Mesenchymal stem cell (in vitro differentiated cells and primary cell): ENCODE measurements around the gene XRRA1.
A peak's percentile ranks its signal among the peaks of the same experiment; 100 is the strongest.
"Not testable (repeated sequence)": the region's sequence is repeated elsewhere in the genome, so short reads cannot be mapped to it uniquely, and the experiment has no call there.

ENCODE experiments used
- DNase-seq: peaks from one replicate; pipeline ENCODE4 v3.0.0-alpha.2; 2013
- H2AFZ ChIP-seq: one replicate; pipeline ENCODE4 v1.6.1; 2013; ENCODE audit warnings: low read depth, mild to moderate bottlenecking, control low read depth, inconsistent platforms, low read length, moderate library complexity
- H2AK5ac ChIP-seq: 2 replicates; pipeline ENCODE4 v1.6.1; 2013; ENCODE audit warnings: low read length, moderate library complexity, mild to moderate bottlenecking, inconsistent platforms; ENCODE audit not compliant: severe bottlenecking
- H2BK120ac ChIP-seq: one replicate; pipeline ENCODE4 v1.6.1; 2013; ENCODE audit warnings: low read depth, mild to moderate bottlenecking, inconsistent platforms, low read length, moderate library complexity
- H2BK12ac ChIP-seq, 2 experiments: one replicate each; pipeline ENCODE4 v1.6.1; 2013; ENCODE audit warnings: inconsistent platforms in 2 of 2, low read length in 2 of 2, mild to moderate bottlenecking in 2 of 2, moderate library complexity in 2 of 2, control low read depth in 1 of 2
- H2BK15ac ChIP-seq: one replicate; pipeline ENCODE4 v1.6.1; 2013; ENCODE audit warnings: mild to moderate bottlenecking, low read depth, inconsistent platforms; ENCODE audit not compliant: poor library complexity, severe bottlenecking
- H2BK5ac ChIP-seq: 2 replicates; pipeline ENCODE4 v1.6.1; 2013; ENCODE audit warnings: low read depth, mild to moderate bottlenecking, low read length, control low read depth, inconsistent platforms; ENCODE audit not compliant: poor library complexity, severe bottlenecking
- H3K14ac ChIP-seq, 2 experiments: one replicate each; pipeline ENCODE4 v1.6.1; 2013; ENCODE audit warnings: inconsistent platforms in 2 of 2, low read length in 2 of 2, control low read depth in 1 of 2, mild to moderate bottlenecking in 1 of 2, moderate library complexity in 1 of 2
- H3K18ac ChIP-seq, 2 experiments: one replicate each; pipeline ENCODE4 v1.6.1; 2013; ENCODE audit warnings: inconsistent platforms in 2 of 2, low read length in 2 of 2, control low read depth in 1 of 2, low read depth in 1 of 2, mild to moderate bottlenecking in 1 of 2
- H3K23ac ChIP-seq, 2 experiments: one replicate each; pipeline ENCODE4 v1.6.1; 2013; ENCODE audit warnings: inconsistent platforms in 2 of 2, low read length in 2 of 2, mild to moderate bottlenecking in 2 of 2, moderate library complexity in 2 of 2, control low read depth in 1 of 2
- H3K27ac ChIP-seq: 2 replicates; pipeline ENCODE4 v1.5.1; 2013; ENCODE audit warnings: mild to moderate bottlenecking, moderate library complexity, low read length, control low read depth, inconsistent platforms; ENCODE audit not compliant: poor library complexity, severe bottlenecking
- H3K27me3 ChIP-seq, 2 experiments: 2 replicates each; pipeline versions ENCODE4 v1.6.1 to v1.7.0; 2013; ENCODE audit warnings: low read length in 2 of 2, mild to moderate bottlenecking in 2 of 2, moderate library complexity in 2 of 2, control low read depth in 1 of 2, inconsistent platforms in 1 of 2; ENCODE audit not compliant: control insufficient read depth in 1 of 2, insufficient read depth in 1 of 2
- H3K36me3 ChIP-seq, 2 experiments: 2 replicates each; pipeline versions ENCODE4 v1.6.1 to v1.7.0; 2013; ENCODE audit warnings: low read length in 2 of 2, control low read depth in 1 of 2, inconsistent platforms in 1 of 2, low read depth in 1 of 2, mild to moderate bottlenecking in 1 of 2; ENCODE audit not compliant: insufficient read depth in 2 of 2, control insufficient read depth in 1 of 2
- H3K4ac ChIP-seq, 2 experiments: one replicate each; pipeline ENCODE4 v1.6.1; 2013; ENCODE audit warnings: inconsistent platforms in 2 of 2, low read length in 2 of 2, mild to moderate bottlenecking in 2 of 2, moderate library complexity in 2 of 2, control low read depth in 1 of 2, low read depth in 1 of 2
- H3K4me1 ChIP-seq: 2 replicates; pipeline ENCODE4 v1.6.1; 2013; ENCODE audit warnings: low read depth, low read length, control low read depth; ENCODE audit not compliant: control insufficient read depth, insufficient read depth
- H3K4me2 ChIP-seq: 2 replicates; pipeline ENCODE4 v1.6.1; 2013; ENCODE audit warnings: low read length, mild to moderate bottlenecking, inconsistent platforms; ENCODE audit not compliant: poor library complexity, severe bottlenecking
- H3K4me3 ChIP-seq, 2 experiments: 2 replicates each; pipeline versions ENCODE4 v1.5.1 to v1.7.0; 2013; ENCODE audit warnings: low read length in 2 of 2, mild to moderate bottlenecking in 2 of 2, control low read depth in 1 of 2, low read depth in 1 of 2; ENCODE audit not compliant: insufficient read depth in 1 of 2
- H3K79me1 ChIP-seq: replicated peaks from 2 replicates; pipeline ENCODE4 v1.6.1; 2013; ENCODE audit warnings: mild to moderate bottlenecking, control low read depth, low read length, inconsistent platforms; ENCODE audit not compliant: poor library complexity, severe bottlenecking
- H3K9ac ChIP-seq: 2 replicates; pipeline ENCODE4 v1.7.0; 2013; ENCODE audit warnings: mild to moderate bottlenecking, low read length, moderate library complexity
- H3K9me3 ChIP-seq: 2 replicates; pipeline ENCODE4 v1.7.0; 2013; ENCODE audit warnings: mild to moderate bottlenecking, low read length; ENCODE audit not compliant: control insufficient read depth
- H4K8ac ChIP-seq: one replicate; pipeline ENCODE4 v1.6.1; 2013; ENCODE audit warnings: inconsistent platforms, mild to moderate bottlenecking, low read length, moderate library complexity
- H4K91ac ChIP-seq: one replicate; pipeline ENCODE4 v1.6.1; 2013; ENCODE audit warnings: mild to moderate bottlenecking, low read length, inconsistent platforms
- WGBS: methylation state at CpG from one replicate; pipeline ENCODE4 v1.1.7; 2013; ENCODE audit warnings: mixed read lengths; 5-methylcytosine and 5-hydroxymethylcytosine counted together

XRRA1 gene

GRCh38 chr11:74893015-74893414, 55.9 kb downstream of the XRRA1 start:
- not testable (repeated sequence) for H3K79me1 ChIP-seq, H3K27me3 ChIP-seq, DNase-seq, H3K14ac ChIP-seq, H2BK120ac ChIP-seq, H3K23ac ChIP-seq, H3K18ac ChIP-seq, H2BK12ac ChIP-seq, H3K4me1 ChIP-seq, H3K4me3 ChIP-seq, H3K9ac ChIP-seq, H3K27ac ChIP-seq, H2AK5ac ChIP-seq, H3K4ac ChIP-seq, H3K4me2 ChIP-seq, H2AFZ ChIP-seq, H2BK15ac ChIP-seq, H2BK5ac ChIP-seq, H4K91ac ChIP-seq, H3K36me3 ChIP-seq, H4K8ac ChIP-seq
- peaks cover 15% of the 10 kb centered on the region for H3K9me3 ChIP-seq

GRCh38 chr11:74877132-74877531, 71.8 kb downstream of the XRRA1 start:
- no CpG with 5 or more reads among the region's 1 CpG for WGBS
- Histone ChIP-seq H3K9me3 (peaks cover 38% of the 10 kb centered on the region), H2BK15ac (no peak overlapping the region), H2AFZ (no peak overlapping the region), H2BK120ac (no peak overlapping the region), H3K18ac (no peak overlapping the region), H3K36me3 (peaks cover 13 to 47% of the 10 kb centered on the region in 2 experiments), H3K14ac (no peak overlapping the region), H2BK12ac (no peak overlapping the region), H4K8ac (no peak overlapping the region), H3K9ac (no peak overlapping the region), H2BK5ac (no peak overlapping the region), H3K4ac (no peak overlapping the region), H4K91ac (no peak overlapping the region), H3K27me3 (no peaks in the 10 kb centered on the region), H3K4me3 (no peak overlapping the region), H3K27ac (no peak overlapping the region), H3K4me2 (no peak overlapping the region), H3K23ac (no peak overlapping the region), H3K4me1 (no peaks in the 10 kb centered on the region), H3K79me1 (no peaks in the 10 kb centered on the region), H2AK5ac (no peak overlapping the region)
- no peak for DNase-seq

GRCh38 chr11:74871037-74871436, 77.9 kb downstream of the XRRA1 start:
- H3K4me2 ChIP-seq = no peak overlapping the region
- no peak overlapping the region for H2AFZ ChIP-seq
- 97% methylated on average over 2 of the region's 2 CpGs for WGBS
- H4K8ac ChIP-seq = no peak overlapping the region
- no peak overlapping the region for H3K9ac ChIP-seq
- H2BK5ac ChIP-seq = no peak overlapping the region
- H4K91ac ChIP-seq = no peak overlapping the region
- DNase-seq = peak; percentile 13
- peaks cover 88% of the 10 kb centered on the region for H3K9me3 ChIP-seq
- H3K36me3 ChIP-seq = peaks cover 25 to 77% of the 10 kb centered on the region in 2 experiments
- no peaks in the 10 kb centered on the region for H3K4me1 ChIP-seq
- H3K4me3 ChIP-seq = peak overlapping the region in 1 of 2 experiments; percentile 42
- no peak overlapping the region for H3K18ac ChIP-seq
- H3K23ac ChIP-seq = no peak overlapping the region
- no peak overlapping the region for H2BK12ac ChIP-seq
- peaks cover 4% of the 10 kb centered on the region for H3K79me1 ChIP-seq
- H2AK5ac ChIP-seq = no peak overlapping the region
- no peak overlapping the region for H3K14ac ChIP-seq
- no peak overlapping the region for H2BK15ac ChIP-seq
- H3K27me3 ChIP-seq = no peaks in the 10 kb centered on the region
- no peak overlapping the region for H3K4ac ChIP-seq
- H3K27ac ChIP-seq = no peak overlapping the region
- H2BK120ac ChIP-seq = no peak overlapping the region

- Histone ChIP-seq H2BK12ac (no peak overlapping the region), H2AFZ (no peak overlapping the region), H3K23ac (no peak overlapping the region), H3K9ac (no peak overlapping the region), H2AK5ac (no peak overlapping the region), H2BK120ac (no peak overlapping the region), H3K27me3 (no peaks in the 10 kb centered on the region), H4K91ac (no peak overlapping the region), H3K4me3 (no peak overlapping the region), H3K9me3 (peaks cover 88% of the 10 kb centered on the region), H3K14ac (no peak overlapping the region), H3K27ac (no peak overlapping the region), H3K4me2 (no peak overlapping the region), H3K79me1 (peaks cover 4% of the 10 kb centered on the region), H3K4me1 (no peaks in the 10 kb centered on the region), H4K8ac (no peak overlapping the region), H2BK15ac (no peak overlapping the region), H3K18ac (no peak overlapping the region), H2BK5ac (no peak overlapping the region), H3K36me3 (peaks cover 26 to 77% of the 10 kb centered on the region in 2 experiments), H3K4ac (no peak overlapping the region)
- WGBS = 76% methylated on average over 1 of the region's 1 CpG
- DNase-seq = peak; percentile 61
These were observed 78.4 kb downstream of the XRRA1 start for GRCh38 chr11:74870485-74870884.
